D721Med (cell line): ENCODE data around the gene MYO16.

Source experiments
- DNase-seq: peaks from one replicate; pipeline ENCODE4 v3.0.0; 2011; ENCODE audit warnings: low spot score; ENCODE audit not compliant: insufficient read length
- FAIRE-seq: peaks from 2 replicates; lab custom pipeline; 2011; peaks lifted over from hg19 to GRCh38; lab: Jason Lieb, UNC
- CTCF ChIP-seq: IDR thresholded peaks from 2 replicates; pipeline ENCODE4 v1.5.1; 2012; ENCODE audit warnings: mild to moderate bottlenecking, control low read depth; ENCODE audit not compliant: insufficient read depth; ENCODE audit errors: missing control alignments

The MYO16 gene

GRCh38 chr13:109113427-109113826 is 484.0 kb downstream of the MYO16 start:
- no peak for DNase-seq
- TF ChIP-seq CTCF: no peak
- FAIRE-seq: no peak

- no peak for TF ChIP-seq CTCF
- DNase-seq (no peak), FAIRE-seq (no peak)
Measured at GRCh38 chr13:109114162-109114561, 484.8 kb downstream of the MYO16 start.

- FAIRE-seq (no peak), DNase-seq (no peak)
- no peak for TF ChIP-seq CTCF
Measured at GRCh38 chr13:109114991-109115390, 485.6 kb downstream of the MYO16 start.

- no peak for FAIRE-seq
- no peak for DNase-seq
- no peak for TF ChIP-seq CTCF
Measured at GRCh38 chr13:109118521-109118920, 489.1 kb downstream of the MYO16 start.

GRCh38 chr13:109119896-109120295 is 490.5 kb downstream of the MYO16 start:
- TF ChIP-seq CTCF: no peak
- no peak for FAIRE-seq
- DNase-seq: no peak

- TF ChIP-seq CTCF: no peak
- FAIRE-seq: no peak
- DNase-seq: no peak
Measured at GRCh38 chr13:109121826-109122225, 492.4 kb downstream of the MYO16 start.

GRCh38 chr13:109123971-109124370 is 494.6 kb downstream of the MYO16 start:
- DNase-seq (no peak), FAIRE-seq (no peak)
- no peak for TF ChIP-seq CTCF
